Body of pancreas (tissue), 4 donors: Measurements from ENCODE around the gene DLG2. TPM values are rescaled to one million over a fixed set of nuclear protein-coding genes. Genes with fewer than 3 reads are reported as not detected.

Experiments used
- ATAC-seq: fragments of 150-250 bp; one replicate; pipeline ENCODE4 v1.9.1; 2016
- DNase-seq, 4 donors: peaks; one replicate each; pipeline ENCODE4 v3.0.0-alpha.2; 2019
- H3K27ac ChIP-seq, 4 donors: fragments of 200-600 bp; sonication (generic); 1 replicate in 3 of 4; 2 replicates in 1 of 4; pipeline versions ENCODE4 v1.5.1 to v1.6.1; 2016 to 2019; ENCODE audit warnings: mild to moderate bottlenecking in 1 of 4, mixed read lengths in 1 of 4, moderate library complexity in 1 of 4
- H3K27me3 ChIP-seq, 2 donors: fragments of 200-600 bp; sonication (generic); one replicate each; pipeline ENCODE4 v1.6.0; 2016; ENCODE audit warnings: mild to moderate bottlenecking in 1 of 2
- H3K36me3 ChIP-seq, 2 donors: fragments of 200-600 bp; sonication (generic); replicated peaks in 1 of 2; 2 replicates each; pipeline ENCODE4 v1.5.1; 2016; ENCODE audit warnings: low read depth in 2 of 2; ENCODE audit not compliant: insufficient read depth in 1 of 2
- H3K4me1 ChIP-seq: fragments of 200-600 bp; sonication (generic); one replicate; pipeline ENCODE4 v1.6.0; 2016
- H3K4me3 ChIP-seq, 2 donors: fragments of 200-600 bp; sonication (generic); 1 replicate in 1 of 2; 2 replicates in 1 of 2; pipeline ENCODE4 v1.5.1; 2016 to 2019
- H3K9me3 ChIP-seq, 3 donors: fragments of 200-600 bp; sonication (generic); 1 replicate in 2 of 3; 2 replicates in 1 of 3; pipeline ENCODE4 v1.5.1; 2016
- POLR2A ChIP-seq, 3 donors: fragments of 450-650 bp; IDR thresholded peaks; one replicate each; pipeline ENCODE4 v1.6.1; 2016; ENCODE audit warnings: antibody characterized with exemption in 3 of 3, mild to moderate bottlenecking in 2 of 3
- WGBS, 2 donors: methylation state at CpG; one replicate each; pipeline ENCODE4 v1.1.5; 2017; 5-methylcytosine and 5-hydroxymethylcytosine counted together
- intact Hi-C: fragments of 100-400 bp; cut with DNase I; formaldehyde crosslinking; loops from one replicate; pipeline ENCODE4 v1.15.1; 2023
- total RNA-seq, 2 donors: library from RNA; depleted of rRNA; stranded (reverse); fragments of >200 nt; gene quantifications; one replicate each; pipeline ENCODE4 v1.1.0, GENCODE V29; 2016
- TF ChIP-seq, protein P1 (sequence below), 7 experiments: fragments of 450-650 bp in 4 of 7; fragments of 200-600 bp in 3 of 7; sonication (generic) in 3 of 7; IDR thresholded peaks; one replicate each; pipeline ENCODE4 v1.5.1; 2016 to 2019; ENCODE audit warnings: antibody characterized with exemption in 7 of 7

DLG2 gene
- total RNA-seq, 2 donors from 2014 or later = 6.0 to 13.2 TPM

DNA sequence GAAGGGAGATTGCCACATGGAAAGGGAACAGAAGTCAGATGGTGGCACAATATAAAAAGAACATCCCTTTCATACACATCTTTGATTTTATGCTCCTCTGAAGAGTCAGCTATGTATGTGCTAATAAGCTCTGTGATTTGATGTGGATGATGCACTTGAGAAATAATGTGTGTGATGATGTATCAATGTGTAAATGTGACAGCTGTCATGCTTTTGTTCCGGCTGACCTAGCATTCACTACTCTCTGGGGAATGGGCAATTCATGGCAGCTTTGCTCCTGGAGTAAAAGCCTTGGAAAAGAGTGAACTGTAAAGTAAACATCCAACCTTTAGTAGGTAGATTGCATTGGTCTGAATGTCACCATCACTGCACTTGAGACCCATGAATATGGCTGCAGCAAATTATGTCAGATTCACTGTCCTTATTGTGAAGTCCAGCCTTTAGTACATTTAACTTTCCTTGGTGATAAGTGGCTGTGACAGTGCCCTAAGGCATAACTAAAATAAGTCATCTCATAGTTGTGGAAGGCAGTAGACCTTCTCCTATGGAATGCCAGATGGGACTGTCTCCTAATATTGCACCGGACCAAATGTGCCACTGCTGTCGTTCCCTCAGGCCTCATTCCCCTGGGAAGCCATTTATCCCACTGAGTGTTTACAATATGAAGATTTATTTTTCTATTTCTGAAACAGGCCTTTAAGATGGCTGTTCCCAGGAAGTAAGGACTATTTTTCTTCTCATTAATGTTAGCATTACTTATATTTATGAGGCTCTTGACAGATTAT lies 2162.8 kb downstream of the DLG2 start:
- DNase-seq (no peak), ATAC-seq (no peak)
- Histone ChIP-seq H3K9me3 (no peaks in the 10 kb centered on the region), H3K4me3 (no peak overlapping the region), H3K36me3 (no peaks in the 10 kb centered on the region), H3K27ac (no peak overlapping the region), H3K27me3 (no peaks in the 10 kb centered on the region), H3K4me1 (no peaks in the 10 kb centered on the region)
- TF ChIP-seq, protein P1, sequence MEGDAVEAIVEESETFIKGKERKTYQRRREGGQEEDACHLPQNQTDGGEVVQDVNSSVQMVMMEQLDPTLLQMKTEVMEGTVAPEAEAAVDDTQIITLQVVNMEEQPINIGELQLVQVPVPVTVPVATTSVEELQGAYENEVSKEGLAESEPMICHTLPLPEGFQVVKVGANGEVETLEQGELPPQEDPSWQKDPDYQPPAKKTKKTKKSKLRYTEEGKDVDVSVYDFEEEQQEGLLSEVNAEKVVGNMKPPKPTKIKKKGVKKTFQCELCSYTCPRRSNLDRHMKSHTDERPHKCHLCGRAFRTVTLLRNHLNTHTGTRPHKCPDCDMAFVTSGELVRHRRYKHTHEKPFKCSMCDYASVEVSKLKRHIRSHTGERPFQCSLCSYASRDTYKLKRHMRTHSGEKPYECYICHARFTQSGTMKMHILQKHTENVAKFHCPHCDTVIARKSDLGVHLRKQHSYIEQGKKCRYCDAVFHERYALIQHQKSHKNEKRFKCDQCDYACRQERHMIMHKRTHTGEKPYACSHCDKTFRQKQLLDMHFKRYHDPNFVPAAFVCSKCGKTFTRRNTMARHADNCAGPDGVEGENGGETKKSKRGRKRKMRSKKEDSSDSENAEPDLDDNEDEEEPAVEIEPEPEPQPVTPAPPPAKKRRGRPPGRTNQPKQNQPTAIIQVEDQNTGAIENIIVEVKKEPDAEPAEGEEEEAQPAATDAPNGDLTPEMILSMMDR (IDR thresholded peaks at IDR 0.05) = no peak
- TF ChIP-seq POLR2A (IDR thresholded peaks at IDR 0.05) = no peak
- intact Hi-C loops = no loop called here
- 84% methylated on average over 3 of the region's 3 CpGs for WGBS, 2 donors

DNA sequence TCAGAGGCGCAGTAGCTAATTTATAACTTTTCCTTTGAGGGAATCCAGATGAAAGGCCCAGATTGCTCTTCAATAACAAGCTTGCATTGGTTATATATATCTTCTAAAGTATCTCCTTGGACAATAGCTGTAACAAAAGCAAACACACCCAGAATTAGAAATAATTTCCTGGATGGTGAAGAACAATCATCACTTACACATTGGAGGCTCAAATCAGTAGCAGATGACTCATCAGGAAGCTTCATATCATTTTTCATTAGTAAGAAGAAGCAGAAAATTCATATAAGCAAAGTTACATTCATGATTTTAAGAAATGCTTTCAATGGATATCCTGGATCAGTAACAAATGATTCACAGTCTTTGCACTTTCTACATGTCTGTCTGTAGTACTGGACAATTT lies 2167.3 kb downstream of the DLG2 start:
- intact Hi-C loops = no loop called here
- Histone ChIP-seq H3K4me1 (no peaks in the 10 kb centered on the region), H3K4me3 (no peak overlapping the region), H3K27ac (no peak overlapping the region), H3K9me3 (no peaks in the 10 kb centered on the region), H3K36me3 (no peaks in the 10 kb centered on the region), H3K27me3 (no peaks in the 10 kb centered on the region)
- 84 to 86% methylated on average over 1 of the region's 1 CpG for WGBS, 2 donors
- ATAC-seq (no peak), DNase-seq (no peak)
- TF ChIP-seq POLR2A (IDR thresholded peaks at IDR 0.05) = no peak
- TF ChIP-seq, protein P1 (IDR thresholded peaks at IDR 0.05) = no peak

DNA sequence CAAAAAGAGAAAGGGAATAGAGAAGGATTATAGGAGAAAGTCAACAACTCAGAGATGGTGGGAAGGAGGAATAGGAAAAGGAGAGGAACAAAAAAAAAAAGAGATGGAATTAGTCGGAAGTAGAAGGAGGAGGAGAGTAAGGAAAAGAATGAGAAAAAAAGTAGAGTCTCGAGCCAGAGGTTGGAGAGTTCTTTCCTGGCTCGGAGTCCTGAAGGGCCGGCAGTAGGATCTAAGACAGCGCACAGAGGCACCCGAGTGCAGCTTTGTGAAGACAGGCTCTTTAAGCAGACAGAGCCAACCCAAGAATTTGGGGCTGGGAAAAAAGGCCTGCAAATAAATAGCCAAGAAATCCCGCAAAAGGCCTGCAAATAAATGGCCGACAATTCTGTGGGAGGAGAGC lies 2170.6 kb downstream of the DLG2 start:
- H3K27ac ChIP-seq = no peak overlapping the region
- H3K27me3 ChIP-seq = no peaks in the 10 kb centered on the region
- WGBS, 2 donors = 84 to 91% methylated on average over 8 of the region's 8 CpGs
- H3K36me3 ChIP-seq = no peaks in the 10 kb centered on the region
- no peak for ATAC-seq
- intact Hi-C loops = no loop called here
- no peaks in the 10 kb centered on the region for H3K9me3 ChIP-seq
- no peak overlapping the region for H3K4me3 ChIP-seq
- H3K4me1 ChIP-seq = no peaks in the 10 kb centered on the region
- TF ChIP-seq POLR2A (IDR thresholded peaks at IDR 0.05) = no peak
- TF ChIP-seq, protein P1 (IDR thresholded peaks at IDR 0.05) = no peak
- DNase-seq = no peak

DNA sequence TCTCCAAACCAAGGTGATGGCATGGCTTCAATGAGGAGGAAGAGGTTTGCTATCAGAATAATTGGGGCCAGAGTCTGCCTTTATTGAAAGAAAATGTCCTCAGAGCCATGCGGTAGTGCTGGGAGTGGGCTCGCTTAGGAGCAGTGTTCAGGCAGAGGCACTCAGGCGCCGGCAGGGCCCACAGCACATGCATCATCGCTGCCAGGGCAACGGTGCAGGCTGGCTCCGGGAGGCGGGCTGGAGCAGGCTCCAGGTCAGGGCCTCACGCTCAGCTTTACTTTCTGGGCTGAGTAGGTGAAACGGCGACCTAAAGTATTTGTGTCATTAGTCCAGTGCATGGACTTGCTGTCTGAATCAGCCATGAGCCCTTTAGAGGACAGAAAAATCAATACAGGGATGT lies 2171.1 kb downstream of the DLG2 start:
- ATAC-seq (no peak), DNase-seq (peak in 3 of 4 donors; percentile 16 to 34 (median 21))
- 55 to 71% methylated on average over 11 of the region's 11 CpGs for WGBS, 2 donors
- H3K27ac ChIP-seq = no peak overlapping the region
- H3K4me1 ChIP-seq = no peaks in the 10 kb centered on the region
- H3K27me3 ChIP-seq = no peaks in the 10 kb centered on the region
- no peak for TF ChIP-seq POLR2A (IDR thresholded peaks at IDR 0.05)
- TF ChIP-seq, protein P1 (IDR thresholded peaks at IDR 0.05) = no peak
- intact Hi-C loops = no loop called here
- no peak overlapping the region for H3K4me3 ChIP-seq
- no peaks in the 10 kb centered on the region for H3K9me3 ChIP-seq
- no peaks in the 10 kb centered on the region for H3K36me3 ChIP-seq

DNA sequence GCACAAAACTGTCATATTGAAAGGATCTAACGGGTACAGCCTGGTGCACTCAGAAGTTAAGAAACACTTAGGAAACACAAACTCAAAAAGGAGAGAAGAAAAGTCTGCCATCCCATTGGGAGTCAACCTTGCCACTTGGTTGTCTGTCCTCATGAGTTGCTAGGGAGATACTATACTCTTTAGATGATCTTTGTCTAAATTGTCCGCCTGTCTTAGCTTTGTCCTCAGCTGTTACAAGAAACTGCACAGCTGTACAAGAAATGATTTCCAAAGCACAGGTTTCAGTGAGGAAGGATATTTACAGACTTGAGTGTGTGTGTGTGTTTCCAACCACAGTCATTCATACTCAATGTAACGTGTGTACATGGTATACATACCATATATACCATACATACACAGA lies 2171.8 kb downstream of the DLG2 start:
- ATAC-seq (no peak), DNase-seq (no peak)
- Histone ChIP-seq H3K4me3 (no peak overlapping the region), H3K36me3 (no peaks in the 10 kb centered on the region), H3K4me1 (no peaks in the 10 kb centered on the region), H3K9me3 (no peaks in the 10 kb centered on the region), H3K27ac (no peak overlapping the region), H3K27me3 (no peaks in the 10 kb centered on the region)
- WGBS, 2 donors = 85 to 86% methylated on average over 3 of the region's 3 CpGs
- TF ChIP-seq, protein P1 (IDR thresholded peaks at IDR 0.05) = no peak
- no peak for TF ChIP-seq POLR2A (IDR thresholded peaks at IDR 0.05)
- intact Hi-C loops = no loop called here
